Activated T-cell treated with anti-CD3 and anti-CD28 coated beads, Interleukin-2, amount 50 U/mL, for 4 hours (primary cell): ENCODE data around the gene ATG16L2. TPM values are rescaled to one million over a fixed set of nuclear protein-coding genes. Genes with fewer than 3 reads are reported as not detected.

Experiments used
- ATAC-seq, 2 donors: fragments of 200-7000 bp; cut with Tn5 transposase; one replicate each; pipeline ENCODE4 v1.10.0; 2021
- DNase-seq: peaks from one replicate; pipeline ENCODE4 v3.0.0-alpha.2; 2020
- H3K27me3 Mint-ChIP-seq: one replicate; pipeline ENCODE4 v1.8.0; 2021; ENCODE audit warnings: low read depth, mixed read lengths
- H3K36me3 Mint-ChIP-seq: one replicate; pipeline ENCODE4 v1.8.0; 2022; ENCODE audit warnings: mixed read lengths; ENCODE audit not compliant: insufficient read depth
- H3K4me1 Mint-ChIP-seq: one replicate; pipeline ENCODE4 v1.8.0; 2021; ENCODE audit warnings: low read depth, mixed read lengths
- H3K4me3 Mint-ChIP-seq: one replicate; pipeline ENCODE4 v1.8.0; 2021; ENCODE audit warnings: mild to moderate bottlenecking, moderate library complexity, mixed read lengths
- H3K9me3 Mint-ChIP-seq: one replicate; pipeline ENCODE4 v1.8.0; 2021; ENCODE audit warnings: mixed read lengths
- total RNA-seq, 3 donors: library from RNA; stranded (reverse); gene quantifications; one replicate each; pipeline ENCODE4 v1.2.1, GENCODE V29; 2021

The ATG16L2 gene
- total RNA-seq, 3 donors from 2014 or later, result 23.8 to 28.9 (median 26.0) TPM

- Mint-ChIP-seq H3K4me3 (no peak overlapping the region), H3K9me3 (no peaks in the 10 kb centered on the region), H3K4me1 (peaks cover 9% of the 10 kb centered on the region)
Observed at GRCh38 chr11:72776117-72776843, 37.9 kb upstream of the ATG16L2 start.

GRCh38 chr11:72776844-72777754, 37.1 kb upstream of the ATG16L2 start:
- H3K4me1 Mint-ChIP-seq, result peaks cover 12% of the 10 kb centered on the region
- H3K27me3 Mint-ChIP-seq, result no peaks in the 10 kb centered on the region
- no peak overlapping the region for H3K4me3 Mint-ChIP-seq
- DNase-seq, result no peak
- no peaks in the 10 kb centered on the region for H3K9me3 Mint-ChIP-seq
- ATAC-seq, result no peak
- no peaks in the 10 kb centered on the region for H3K36me3 Mint-ChIP-seq

More at GRCh38 chr11:72776117-72776843, 37.9 kb upstream of the ATG16L2 start:
- no peak for DNase-seq
- Mint-ChIP-seq H3K36me3 (no peaks in the 10 kb centered on the region), H3K27me3 (no peaks in the 10 kb centered on the region)
- no peak for ATAC-seq

- H3K27me3 Mint-ChIP-seq, result no peaks in the 10 kb centered on the region
- no peaks in the 10 kb centered on the region for H3K9me3 Mint-ChIP-seq
- no peaks in the 10 kb centered on the region for H3K36me3 Mint-ChIP-seq
- no peak for DNase-seq
- peaks cover 19% of the 10 kb centered on the region for H3K4me1 Mint-ChIP-seq
- no peak for ATAC-seq
- H3K4me3 Mint-ChIP-seq, result no peak overlapping the region
Observed at GRCh38 chr11:72777755-72778278, 36.4 kb upstream of the ATG16L2 start.

- Mint-ChIP-seq H3K9me3 (no peaks in the 10 kb centered on the region), H3K27me3 (no peaks in the 10 kb centered on the region), H3K36me3 (no peaks in the 10 kb centered on the region), H3K4me3 (no peak overlapping the region), H3K4me1 (peaks cover 21% of the 10 kb centered on the region)
- no peak for ATAC-seq
- DNase-seq, result no peak
Observed at GRCh38 chr11:72778535-72779494, 35.4 kb upstream of the ATG16L2 start.

- Mint-ChIP-seq H3K27me3 (no peaks in the 10 kb centered on the region), H3K9me3 (no peaks in the 10 kb centered on the region), H3K4me3 (peak overlapping the region; percentile 53), H3K36me3 (no peaks in the 10 kb centered on the region), H3K4me1 (peaks cover 21% of the 10 kb centered on the region)
- ATAC-seq (no peak), DNase-seq (no peak)
Observed at GRCh38 chr11:72779495-72780128, 34.6 kb upstream of the ATG16L2 start.

- no peak for DNase-seq
- ATAC-seq, result no peak
- H3K4me3 Mint-ChIP-seq, result peak overlapping the region; percentile 68
- no peaks in the 10 kb centered on the region for H3K27me3 Mint-ChIP-seq
- H3K9me3 Mint-ChIP-seq, result no peaks in the 10 kb centered on the region
- H3K4me1 Mint-ChIP-seq, result peaks cover 21% of the 10 kb centered on the region
- H3K36me3 Mint-ChIP-seq, result no peaks in the 10 kb centered on the region
Observed at GRCh38 chr11:72780296-72781062, 33.7 kb upstream of the ATG16L2 start.

- Mint-ChIP-seq H3K4me3 (peak overlapping the region; percentile 68), H3K9me3 (no peaks in the 10 kb centered on the region), H3K36me3 (no peaks in the 10 kb centered on the region), H3K27me3 (no peaks in the 10 kb centered on the region), H3K4me1 (peaks cover 21% of the 10 kb centered on the region)
- ATAC-seq, result no peak
- DNase-seq, result no peak
Observed at GRCh38 chr11:72781063-72781312, 33.2 kb upstream of the ATG16L2 start.

- peak; percentile 82 for ATAC-seq
- DNase-seq, result peak; percentile 55
- Mint-ChIP-seq H3K4me1 (peaks cover 21% of the 10 kb centered on the region), H3K36me3 (no peaks in the 10 kb centered on the region), H3K27me3 (no peaks in the 10 kb centered on the region), H3K4me3 (peak overlapping the region; percentile 75), H3K9me3 (no peaks in the 10 kb centered on the region)
Observed at GRCh38 chr11:72781313-72782080, 32.7 kb upstream of the ATG16L2 start.

GRCh38 chr11:72782081-72782920, 31.9 kb upstream of the ATG16L2 start:
- ATAC-seq (peak; percentile 4 to 20), DNase-seq (no peak)
- Mint-ChIP-seq H3K9me3 (no peaks in the 10 kb centered on the region), H3K4me3 (peak overlapping the region; percentile 75), H3K27me3 (no peaks in the 10 kb centered on the region), H3K36me3 (no peaks in the 10 kb centered on the region), H3K4me1 (peaks cover 21% of the 10 kb centered on the region)

- Mint-ChIP-seq H3K9me3 (no peaks in the 10 kb centered on the region), H3K27me3 (no peaks in the 10 kb centered on the region), H3K36me3 (no peaks in the 10 kb centered on the region), H3K4me3 (no peak overlapping the region), H3K4me1 (peaks cover 23% of the 10 kb centered on the region)
- ATAC-seq, result no peak
- no peak for DNase-seq
Observed at GRCh38 chr11:72783144-72783905, 30.9 kb upstream of the ATG16L2 start.

- Mint-ChIP-seq H3K4me1 (peaks cover 20% of the 10 kb centered on the region), H3K4me3 (no peak overlapping the region), H3K9me3 (no peaks in the 10 kb centered on the region), H3K27me3 (no peaks in the 10 kb centered on the region), H3K36me3 (no peaks in the 10 kb centered on the region)
- DNase-seq (no peak), ATAC-seq (no peak)
Observed at GRCh38 chr11:72784662-72785061, 29.5 kb upstream of the ATG16L2 start.
